K562 (cell line): ENCODE measurements around the gene CYBRD1. TPM values are rescaled to one million over a fixed set of nuclear protein-coding genes. Genes with fewer than 3 reads are reported as not detected.
A peak's percentile ranks its signal among the peaks of the same experiment; 100 is the strongest.

ENCODE experiments used
- AFF4 ChIP-seq: sonication (generic); formaldehyde crosslinking; IDR thresholded peaks from 2 replicates; pipeline ENCODE4 v1.8.0; 2023; ENCODE audit warnings: mild to moderate bottlenecking, missing genetic modification reagents
- ATF4 ChIP-seq: fragments of 450-650 bp; formaldehyde crosslinking; IDR thresholded peaks from 2 replicates; pipeline ENCODE4 v1.4.0; 2022; ENCODE audit warnings: mild to moderate bottlenecking, moderate library complexity
- BCL6 ChIP-seq: fragments of 250-450 bp; sonication (Bioruptor Pico); IDR thresholded peaks from 2 replicates; pipeline ENCODE4 v1.4.0; 2020
- CEBPB ChIP-seq: fragments of 450-650 bp; IDR thresholded peaks from 2 replicates; pipeline ENCODE4 v1.6.1; 2016; ENCODE audit warnings: missing genetic modification characterization, missing compliant biosample characterization
- DNMT1 ChIP-seq: fragments of 450-650 bp; IDR thresholded peaks from 2 replicates; pipeline ENCODE4 v1.6.1; 2016; ENCODE audit warnings: antibody characterized with exemption, mild to moderate bottlenecking
- E2F8 ChIP-seq: fragments of 450-650 bp; IDR thresholded peaks from 2 replicates; pipeline ENCODE4 v1.7.1; 2018; ENCODE audit warnings: mild to moderate bottlenecking, low read depth; ENCODE audit not compliant: partially characterized antibody
- ETV5 ChIP-seq: sonication (generic); formaldehyde crosslinking; IDR thresholded peaks from 2 replicates; pipeline ENCODE4 v1.4.0; 2020; ENCODE audit warnings: low read depth, mild to moderate bottlenecking, missing genetic modification reagents
- MEF2D ChIP-seq: conservative IDR thresholded peaks from 2 replicates; pipeline ENCODE4 v1.6.1; 2016; ENCODE audit warnings: low read depth, missing genetic modification characterization, missing compliant biosample characterization
- PCBP1 ChIP-seq: fragments of 200-400 bp; formaldehyde crosslinking; IDR thresholded peaks from 2 replicates; pipeline ENCODE4 v1.6.1; 2018; ENCODE audit warnings: mild to moderate bottlenecking, low read depth, low read length; ENCODE audit not compliant: poor library complexity, severe bottlenecking
- RCOR1 ChIP-seq, 2 experiments: IDR thresholded peaks; 2 replicates each; pipeline ENCODE4 v1.6.1; 2012; ENCODE audit warnings: low read depth in 2 of 2, low read length in 2 of 2, borderline replicate concordance in 1 of 2, improper control_type of control experiment in 1 of 2
- SAP30 ChIP-seq: fragments of 200-600 bp; sonication (generic); IDR thresholded peaks from 2 replicates; pipeline ENCODE4 v1.6.1; 2012; ENCODE audit warnings: borderline replicate concordance, low read depth, mild to moderate bottlenecking, moderate library complexity, low read length, control low read depth, inconsistent platforms; ENCODE audit not compliant: insufficient read depth, poor library complexity, severe bottlenecking
- ZNF3 ChIP-seq: fragments of 250-450 bp; sonication (Bioruptor Pico); IDR thresholded peaks from 2 replicates; pipeline ENCODE4 v1.5.0; 2021; ENCODE audit warnings: mild to moderate bottlenecking, moderate library complexity
- polyA plus RNA-seq, 8 experiments: library from polyadenylated mRNA; depleted of rRNA in 4 of 8; stranded (reverse) in 5 of 8; unstranded in 3 of 8; fragments of >200 nt; fragmentation: Nextera tagmentation in 2 of 8; fragmentation: Illumina TruSeq in 1 of 8; extraction: Ambion mirVana in 2 of 8; extraction: Trizol in 1 of 8; gene quantifications; 2 replicates each; pipeline versions ENCODE4 v1.2.1 to v1.2.3, GENCODE V29; 2011 to 2014; ENCODE audit warnings: inconsistent platforms in 1 of 8, missing spikeins in 1 of 8
- total RNA-seq, 7 experiments: library from RNA; depleted of rRNA in 6 of 7; stranded (reverse); fragments of >200 nt in 6 of 7; fragmentation: Illumina TruSeq in 2 of 7; extraction: Trizol in 2 of 7; gene quantifications; 2 replicates each; pipeline versions ENCODE4 v1.2.1 to v1.2.3, GENCODE V29; 2011 to 2021; ENCODE audit warnings: low replicate concordance in 1 of 7

CYBRD1 gene
- total and polyA plus RNA-seq, 9 of the 15 experiments (the other 6 are each of a cell fraction or from before 2014, with no cell fraction given): 9.6 to 22.4 (median 15.6) TPM

- TF ChIP-seq AFF4 (CRISPR knock-in tag): no peak
- TF ChIP-seq CEBPB (tag): no peak
- TF ChIP-seq PCBP1: no peak
- TF ChIP-seq ZNF3: no peak
- no peak for TF ChIP-seq E2F8
- TF ChIP-seq BCL6 (CRISPR knock-in tag): peak; percentile 62; the same call in 1 of the 2 replicates
- peak; percentile 84; the same call in 1 of the 2 replicates for TF ChIP-seq MEF2D
- TF ChIP-seq ETV5: no peak
- no peak for TF ChIP-seq DNMT1
- TF ChIP-seq SAP30: no peak
- TF ChIP-seq ATF4 (CRISPR knock-in tag): peak; percentile 50; the same call in 1 of the 2 replicates
- no peak for TF ChIP-seq RCOR1 (IDR thresholded peaks at IDR 0.05; ENCODE audit: borderline replicate concordance in 1 of 2, low read depth in 2 of 2, low read length in 2 of 2)
These were observed 56.0 kb downstream of the CYBRD1 start (continued) for GRCh38 chr2:171578127-171578803.
